DND-41 (cell line): ENCODE measurements around the gene HSF2BP.

Source experiments
- ATAC-seq: fragments of 200-7000 bp; cut with Tn5 transposase; 3 replicates; pipeline ENCODE4 v1.9.1; 2021; ENCODE audit warnings: low read depth; ENCODE audit not compliant: insufficient read depth
- DNase-seq: peaks from one replicate; pipeline ENCODE4 v3.0.0-alpha.2; 2020
- H2AFZ ChIP-seq: 2 replicates; pipeline ENCODE4 v1.6.0; 2012; ENCODE audit warnings: low read depth, low read length
- H3K27ac ChIP-seq: 2 replicates; pipeline ENCODE4 v1.5.1; 2012; ENCODE audit warnings: low read length, inconsistent platforms
- H3K27me3 ChIP-seq: fragments of 200-600 bp; sonication (generic); 2 replicates; pipeline ENCODE4 v1.6.0; 2012; ENCODE audit warnings: low read length, mild to moderate bottlenecking, inconsistent platforms; ENCODE audit not compliant: insufficient read depth, poor library complexity
- H3K36me3 ChIP-seq: 2 replicates; pipeline ENCODE4 v1.5.1; 2012; ENCODE audit warnings: low read length, inconsistent platforms; ENCODE audit not compliant: insufficient read depth
- H3K4me1 ChIP-seq: 2 replicates; pipeline ENCODE4 v1.5.1; 2012; ENCODE audit warnings: mild to moderate bottlenecking, low read length; ENCODE audit not compliant: insufficient read depth
- H3K4me2 ChIP-seq: 2 replicates; pipeline ENCODE4 v1.6.0; 2012; ENCODE audit warnings: mild to moderate bottlenecking, moderate library complexity, low read length, inconsistent platforms; ENCODE audit not compliant: insufficient read depth
- H3K4me3 ChIP-seq, 2 experiments: fragments of 200-600 bp in 1 of 2; shearing (Covaris generic) in 1 of 2; 2 replicates each; pipeline ENCODE4 v1.5.1; 2012 to 2016; ENCODE audit warnings: inconsistent platforms in 2 of 2, low read length in 2 of 2, mild to moderate bottlenecking in 2 of 2, low read depth in 1 of 2, moderate library complexity in 1 of 2
- H3K79me2 ChIP-seq: 2 replicates; pipeline ENCODE4 v1.6.0; 2012; ENCODE audit warnings: low read length, inconsistent platforms; ENCODE audit not compliant: insufficient read depth
- H3K9ac ChIP-seq: 2 replicates; pipeline ENCODE4 v1.6.0; 2012; ENCODE audit warnings: low read depth, mild to moderate bottlenecking, inconsistent platforms, low read length, moderate library complexity
- H3K9me3 ChIP-seq: 2 replicates; pipeline ENCODE4 v1.5.1; 2012; ENCODE audit warnings: low read length, moderate library complexity, mild to moderate bottlenecking, inconsistent platforms; ENCODE audit not compliant: insufficient read depth, severe bottlenecking
- H4K20me1 ChIP-seq: 2 replicates; pipeline ENCODE4 v1.6.0; 2012; ENCODE audit warnings: low read length; ENCODE audit not compliant: insufficient read depth
- EZH2 ChIP-seq: IDR thresholded peaks from 3 replicates; pipeline ENCODE4 v1.6.1; 2012; ENCODE audit warnings: borderline replicate concordance, low read depth, mild to moderate bottlenecking, moderate library complexity, low read length, inconsistent platforms; ENCODE audit not compliant: severe bottlenecking
- TF ChIP-seq, protein P1 (sequence below): IDR thresholded peaks from 2 replicates; pipeline ENCODE4 v1.5.1; 2012; ENCODE audit warnings: borderline replicate concordance, low read length, moderate library complexity, mild to moderate bottlenecking; ENCODE audit not compliant: poor library complexity, severe bottlenecking; ENCODE audit errors: extremely low read depth

The HSF2BP gene

DNA sequence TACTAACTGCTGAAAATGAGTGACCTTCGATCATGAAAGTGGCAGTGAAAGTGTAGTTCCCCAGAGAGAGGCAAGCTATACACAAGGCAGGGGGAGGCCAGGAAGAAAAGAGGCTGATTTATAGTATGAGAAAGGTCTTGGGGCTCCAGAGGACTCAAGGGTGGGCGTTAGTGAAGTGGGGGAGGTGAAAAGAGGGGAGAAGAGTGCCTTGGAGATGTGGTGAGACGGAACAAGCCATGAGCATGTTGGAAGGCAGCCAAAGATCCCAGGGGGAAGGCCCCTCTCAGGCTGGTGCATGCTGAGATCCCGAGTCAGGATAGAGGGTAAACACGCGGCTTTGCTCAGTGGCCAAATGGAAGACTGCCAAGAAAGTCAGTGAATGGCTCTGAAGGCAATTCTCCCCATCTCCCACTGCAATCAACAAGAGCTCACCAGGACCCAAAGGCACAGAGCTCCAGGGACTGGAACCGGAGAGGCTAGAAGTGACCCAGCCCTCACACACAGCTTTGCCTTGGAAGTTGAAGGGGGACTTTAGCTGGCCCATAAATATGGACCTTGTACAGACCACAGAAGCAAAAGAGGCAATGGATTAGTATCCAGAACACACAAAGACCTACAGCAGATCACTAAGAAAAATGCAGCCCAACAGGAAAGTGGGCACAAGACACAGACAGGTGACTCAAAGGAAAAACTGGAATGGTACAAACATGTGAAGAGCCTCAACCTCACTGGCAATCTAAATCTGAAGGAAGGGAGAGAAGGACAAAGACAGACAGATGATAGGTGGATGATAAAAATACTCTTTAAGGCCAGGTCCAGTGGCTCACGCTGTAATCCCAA is 49.6 kb downstream of the HSF2BP start:
- ATAC-seq (no peak), DNase-seq (no peak)
- H3K9me3 ChIP-seq = no peaks in the 10 kb centered on the region
- H3K4me2 ChIP-seq = no peak overlapping the region
- H3K4me1 ChIP-seq = no peaks in the 10 kb centered on the region
- no peak overlapping the region for H3K4me3 ChIP-seq
- H3K9ac ChIP-seq = no peak overlapping the region
- no peak overlapping the region for H2AFZ ChIP-seq
- H4K20me1 ChIP-seq = no peaks in the 10 kb centered on the region
- no peaks in the 10 kb centered on the region for H3K79me2 ChIP-seq
- H3K27me3 ChIP-seq = no peaks in the 10 kb centered on the region
- no peak overlapping the region for H3K27ac ChIP-seq
- TF ChIP-seq, protein P1, sequence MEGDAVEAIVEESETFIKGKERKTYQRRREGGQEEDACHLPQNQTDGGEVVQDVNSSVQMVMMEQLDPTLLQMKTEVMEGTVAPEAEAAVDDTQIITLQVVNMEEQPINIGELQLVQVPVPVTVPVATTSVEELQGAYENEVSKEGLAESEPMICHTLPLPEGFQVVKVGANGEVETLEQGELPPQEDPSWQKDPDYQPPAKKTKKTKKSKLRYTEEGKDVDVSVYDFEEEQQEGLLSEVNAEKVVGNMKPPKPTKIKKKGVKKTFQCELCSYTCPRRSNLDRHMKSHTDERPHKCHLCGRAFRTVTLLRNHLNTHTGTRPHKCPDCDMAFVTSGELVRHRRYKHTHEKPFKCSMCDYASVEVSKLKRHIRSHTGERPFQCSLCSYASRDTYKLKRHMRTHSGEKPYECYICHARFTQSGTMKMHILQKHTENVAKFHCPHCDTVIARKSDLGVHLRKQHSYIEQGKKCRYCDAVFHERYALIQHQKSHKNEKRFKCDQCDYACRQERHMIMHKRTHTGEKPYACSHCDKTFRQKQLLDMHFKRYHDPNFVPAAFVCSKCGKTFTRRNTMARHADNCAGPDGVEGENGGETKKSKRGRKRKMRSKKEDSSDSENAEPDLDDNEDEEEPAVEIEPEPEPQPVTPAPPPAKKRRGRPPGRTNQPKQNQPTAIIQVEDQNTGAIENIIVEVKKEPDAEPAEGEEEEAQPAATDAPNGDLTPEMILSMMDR = no peak
- TF ChIP-seq EZH2 = no peak
- H3K36me3 ChIP-seq = no peaks in the 10 kb centered on the region

DNA sequence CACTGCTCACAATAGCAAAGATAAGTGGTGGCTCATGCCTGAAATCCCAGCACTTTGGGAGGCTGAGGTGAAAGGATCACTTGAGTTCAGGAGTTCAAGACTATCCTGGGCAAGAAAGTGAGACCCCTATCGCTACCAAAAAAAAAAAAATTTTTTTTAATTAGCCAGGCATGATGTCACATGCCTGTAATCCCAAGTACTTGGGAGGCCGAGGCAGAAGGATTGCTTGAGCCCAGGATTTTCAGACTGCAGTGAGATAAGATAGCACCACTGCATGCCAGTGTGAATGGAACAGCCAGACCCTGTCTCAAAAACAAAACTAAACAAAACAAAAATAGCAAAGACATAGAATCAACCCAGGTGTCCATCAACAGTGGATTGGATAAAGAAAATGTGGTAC is 50.6 kb downstream of the HSF2BP start:
- ATAC-seq (no peak), DNase-seq (no peak)
- no peak overlapping the region for H3K4me3 ChIP-seq
- H3K9ac ChIP-seq = no peak overlapping the region
- H3K4me1 ChIP-seq = no peaks in the 10 kb centered on the region
- no peak overlapping the region for H2AFZ ChIP-seq
- no peaks in the 10 kb centered on the region for H3K36me3 ChIP-seq
- no peaks in the 10 kb centered on the region for H4K20me1 ChIP-seq
- no peak overlapping the region for H3K27ac ChIP-seq
- H3K4me2 ChIP-seq = no peak overlapping the region
- H3K9me3 ChIP-seq = no peaks in the 10 kb centered on the region
- no peaks in the 10 kb centered on the region for H3K79me2 ChIP-seq
- H3K27me3 ChIP-seq = no peaks in the 10 kb centered on the region
- TF ChIP-seq, protein P1 = no peak
- no peak for TF ChIP-seq EZH2

DNA sequence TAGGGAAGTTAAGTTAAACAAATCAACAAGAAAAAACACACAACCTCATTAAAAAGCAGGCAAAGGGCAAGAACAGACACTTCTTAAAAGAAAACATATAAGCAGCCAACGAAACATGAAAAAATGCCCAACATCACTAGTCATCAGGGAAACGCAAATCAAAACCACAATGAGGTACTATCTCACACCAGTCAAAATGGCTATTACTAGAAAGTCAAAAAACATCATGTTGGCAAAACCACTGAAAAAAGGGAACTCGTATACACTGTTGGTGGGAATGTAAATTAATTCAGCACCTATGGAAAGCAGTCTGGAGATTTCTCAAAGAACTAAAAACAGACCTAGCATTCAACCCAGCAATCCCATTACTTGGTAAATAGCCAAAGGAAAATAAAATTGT is 51.1 kb downstream of the HSF2BP start:
- Histone ChIP-seq H3K36me3 (no peaks in the 10 kb centered on the region), H3K79me2 (no peaks in the 10 kb centered on the region), H4K20me1 (no peaks in the 10 kb centered on the region), H3K4me2 (no peak overlapping the region), H2AFZ (no peak overlapping the region), H3K9ac (no peak overlapping the region), H3K4me1 (no peaks in the 10 kb centered on the region), H3K27me3 (no peaks in the 10 kb centered on the region), H3K9me3 (no peaks in the 10 kb centered on the region), H3K4me3 (no peak overlapping the region), H3K27ac (no peak overlapping the region)
- no peak for ATAC-seq
- no peak for DNase-seq
- TF ChIP-seq, protein P1 = no peak
- no peak for TF ChIP-seq EZH2
